Mucosa of descending colon (tissue), 3 donors: ENCODE measurements around the gene SYT4. TPM values are rescaled to one million over a fixed set of nuclear protein-coding genes. Genes with fewer than 3 reads are reported as not detected.

ENCODE experiments used
- ATAC-seq: fragments of 200-7000 bp; cut with Tn5 transposase; one replicate; pipeline ENCODE4 v1.9.1; 2020; ENCODE audit warnings: mild to moderate bottlenecking, moderate library complexity
- DNase-seq, 3 donors: peaks; one replicate each; pipeline ENCODE4 v3.0.0-alpha.2; 2020
- H3K36me3 ChIP-seq: fragments of 200-600 bp; one replicate; pipeline ENCODE4 v1.8.0; 2021; ENCODE audit warnings: low read depth, mild to moderate bottlenecking
- H3K4me1 ChIP-seq: fragments of 200-600 bp; one replicate; pipeline ENCODE4 v1.8.0; 2021; ENCODE audit warnings: low read depth, mild to moderate bottlenecking
- H3K4me3 ChIP-seq: fragments of 200-600 bp; one replicate; pipeline ENCODE4 v1.8.0; 2021; ENCODE audit warnings: mild to moderate bottlenecking
- H3K9me3 ChIP-seq: fragments of 200-600 bp; one replicate; pipeline ENCODE4 v1.8.0; 2021; ENCODE audit warnings: mild to moderate bottlenecking
- CTCF ChIP-seq: fragments of 200-600 bp; IDR thresholded peaks from one replicate; pipeline ENCODE4 v1.8.0; 2022; ENCODE audit warnings: antibody characterized with exemption, mild to moderate bottlenecking
- intact Hi-C, 2 donors: fragments of 100-400 bp; cut with DNase I in 1 of 2; cut with micrococcal nuclease in 1 of 2; formaldehyde crosslinking; loops; one replicate each; pipeline versions ENCODE4 v1.11.0 to v1.11.1; 2022; cut with DNase I, micrococcal nuclease
- long read RNA-seq, 2 donors: library from polyadenylated mRNA; unstranded; transcript quantifications; one replicate each; pipeline ENCODE4 v2.0.0, GENCODE V29; 2019 to 2021
- total RNA-seq, 3 donors: library from RNA; stranded (reverse); fragmentation: NEBNext Ultra II Directional in 2 of 3; extraction: Animal tissue kit (Norgen Biotek cat#: 25700) in 2 of 3; gene quantifications; one replicate each; pipeline versions ENCODE4 v1.2.1 to v1.2.4, GENCODE V29; 2021 to 2023
- donor health status: DM: no; HTN: no; CAD: no; lungs with moderate emphysema.
- donor health status: DM: no; HTN: no; CAD: no.
- donor health status: DM: no; HTN: yes; CAD: no.

Gene SYT4
- 1 to 10 TPM in 1 of 3 donors, under 1 TPM in 2; 0.38 to 3.8 (median 0.99) TPM for total RNA-seq
- long read RNA-seq, donor 1, full-length matches to known transcripts = 2 of 3 reads
- long read RNA-seq, donor 1, partial matches to known transcripts = 0 of 3 reads
- long read RNA-seq, donor 1, other reads (novel, unspliced or antisense) = 1 of 3 reads
- long read RNA-seq, donor 2 = 0 reads

DNA sequence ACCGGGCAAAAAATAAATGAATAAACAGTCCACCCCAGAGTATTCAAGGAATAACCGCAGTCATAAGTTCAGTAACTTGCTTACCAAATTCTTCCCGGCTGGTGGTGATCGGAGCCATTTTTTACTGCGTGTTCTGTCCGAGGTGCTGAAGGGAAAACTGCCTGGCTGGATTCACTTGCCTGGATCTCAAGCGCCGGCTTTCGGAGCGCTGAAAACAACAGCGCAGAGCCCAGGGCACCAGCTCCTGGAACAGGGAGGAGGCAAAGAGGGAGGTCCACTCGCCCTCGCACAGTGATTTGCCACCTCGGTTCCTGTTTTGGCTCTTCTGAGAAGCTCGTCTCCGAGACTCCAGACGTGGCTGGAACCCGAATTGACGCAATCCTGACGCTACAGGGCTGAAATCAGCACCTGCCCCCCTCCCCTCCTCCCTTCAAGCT lies at the start of gene SYT4:
SYT4 (minus strand) TSS at position 327 of the 437 bp plus-strand sequence; CDS start at position 118, 209 bp downstream.
- ATAC-seq = peak; percentile 22
- H3K36me3 ChIP-seq = no peaks in the 10 kb centered on the region
- peak in 2 of 3 donors; percentile 18 to 34 for DNase-seq
- no peak within 1 kb of the TSS for H3K4me3 ChIP-seq
- no peak for TF ChIP-seq CTCF
- no peaks in the 10 kb centered on the region for H3K9me3 ChIP-seq
- no peaks in the 10 kb centered on the region for H3K4me1 ChIP-seq
- intact Hi-C loops = loop anchor here in 1 of 2 donors (10.0 kb wide), 1 partner anchor 258 kb away; no protein-coding TSS in a partner anchor

DNA sequence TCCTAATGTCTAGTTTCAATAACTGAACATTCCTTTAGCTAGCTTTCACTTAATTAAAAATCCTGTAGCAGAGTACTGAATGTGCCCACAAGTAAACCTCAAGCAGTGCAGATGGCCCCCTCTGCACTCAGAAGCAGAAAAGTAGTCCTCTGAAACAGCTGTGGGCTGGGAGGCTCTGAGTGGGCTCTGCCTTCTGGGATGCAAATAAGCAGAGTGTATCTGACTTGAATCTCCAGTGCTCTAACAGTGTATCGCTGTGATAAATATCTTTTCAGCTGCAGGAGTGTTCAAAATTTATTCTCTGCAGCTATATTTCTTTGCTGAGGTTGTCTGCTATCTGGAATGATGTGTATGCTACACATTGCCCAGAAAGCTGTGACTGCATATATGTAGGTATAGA lies 44.8 kb upstream of the SYT4 start:
- no peak for ATAC-seq
- intact Hi-C loops = no loop called here
- H3K36me3 ChIP-seq = no peaks in the 10 kb centered on the region

DNA sequence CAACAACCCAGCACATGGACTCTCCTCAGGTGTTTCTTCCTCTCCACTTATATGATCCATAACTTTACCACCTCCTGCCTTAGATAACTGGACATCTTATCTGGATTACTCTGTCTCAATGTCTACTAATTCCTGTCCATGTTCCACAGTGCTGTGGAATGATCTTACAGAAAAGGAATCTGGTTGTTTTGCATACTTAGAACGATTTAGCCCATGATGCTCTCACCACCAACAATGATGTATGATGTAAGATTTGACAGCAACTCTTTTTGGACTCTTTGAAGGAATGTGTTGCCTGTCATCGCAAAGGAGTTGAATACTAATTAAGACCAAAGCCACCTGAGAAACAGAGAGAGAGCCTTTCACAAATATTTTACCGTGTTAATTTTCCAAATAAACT lies 37.7 kb upstream of the SYT4 start:
- DNase-seq (no peak), ATAC-seq (no peak)
- H3K4me3 ChIP-seq = no peak overlapping the region

More for the DNA sequence above, 44.8 kb upstream of the SYT4 start:
- Histone ChIP-seq H3K9me3 (no peaks in the 10 kb centered on the region), H3K4me1 (no peaks in the 10 kb centered on the region), H3K4me3 (no peak overlapping the region)
- TF ChIP-seq CTCF = no peak
- DNase-seq = no peak

DNA sequence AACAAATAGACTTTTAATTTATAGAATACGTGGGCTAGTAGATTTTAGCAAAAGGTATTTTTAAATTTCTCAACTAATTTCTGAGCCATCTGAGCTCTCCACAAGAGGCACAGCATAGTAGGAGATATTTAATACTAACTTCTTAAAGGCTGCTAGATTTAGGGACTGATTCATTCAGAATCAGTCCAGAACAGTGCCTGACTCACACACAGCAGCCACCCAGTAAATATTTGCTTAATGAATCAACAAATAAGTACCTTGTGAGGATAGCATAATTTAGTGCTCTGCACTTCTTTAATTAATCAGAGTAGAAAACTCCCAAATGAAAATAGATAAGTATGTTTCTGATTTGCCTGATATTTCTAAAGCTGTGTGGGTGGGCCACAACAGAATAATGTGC lies 35.6 kb upstream of the SYT4 start:
- H3K36me3 ChIP-seq = no peaks in the 10 kb centered on the region
- ATAC-seq (no peak), DNase-seq (no peak)
- intact Hi-C loops = no loop called here
- H3K9me3 ChIP-seq = no peaks in the 10 kb centered on the region
- H3K4me1 ChIP-seq = no peaks in the 10 kb centered on the region
- H3K4me3 ChIP-seq = no peak overlapping the region
- TF ChIP-seq CTCF = no peak

More for the DNA sequence above, 37.7 kb upstream of the SYT4 start:
- Histone ChIP-seq H3K36me3 (no peaks in the 10 kb centered on the region), H3K4me1 (no peaks in the 10 kb centered on the region), H3K9me3 (no peaks in the 10 kb centered on the region)
- intact Hi-C loops = no loop called here
- no peak for TF ChIP-seq CTCF

- no peak for ATAC-seq
Measured at GRCh38 chr18:43310239-43310638, 32.9 kb upstream of the SYT4 start.

More at GRCh38 chr18:43310239-43310638, 32.9 kb upstream of the SYT4 start:
- Histone ChIP-seq H3K36me3 (no peaks in the 10 kb centered on the region), H3K4me1 (no peaks in the 10 kb centered on the region), H3K4me3 (no peak overlapping the region), H3K9me3 (no peaks in the 10 kb centered on the region)
- DNase-seq = no peak
- no peak for TF ChIP-seq CTCF
- intact Hi-C loops = no loop called here
